Liver (tissue), 9 donors: ENCODE data around the gene SDF4. TPM values are rescaled to one million over a fixed set of nuclear protein-coding genes. Genes with fewer than 3 reads are reported as not detected.

Experiments used
- DNase-seq: peaks from one replicate; pipeline ENCODE4 v3.0.0-alpha.2; 2017; ENCODE audit warnings: low spot score
- H3K27ac ChIP-seq, 2 donors: one replicate each; pipeline ENCODE4 v1.7.0; 2013; ENCODE audit warnings: inconsistent platforms in 2 of 2, low read length in 2 of 2, control low read depth in 1 of 2, low read depth in 1 of 2, mild to moderate bottlenecking in 1 of 2
- H3K27me3 ChIP-seq, 4 donors: one replicate each; pipeline versions ENCODE4 v1.6.1 to v1.7.0; 2013; ENCODE audit warnings: low read length in 3 of 4, inconsistent platforms in 1 of 4, mild to moderate bottlenecking in 1 of 4, moderate library complexity in 1 of 4; ENCODE audit not compliant: control insufficient read depth in 4 of 4, insufficient read depth in 4 of 4
- H3K36me3 ChIP-seq, 4 donors: one replicate each; pipeline versions ENCODE4 v1.6.1 to v1.7.0; 2013; ENCODE audit warnings: low read length in 3 of 4, mild to moderate bottlenecking in 3 of 4, low read depth in 1 of 4, moderate library complexity in 1 of 4; ENCODE audit not compliant: control insufficient read depth in 4 of 4, insufficient read depth in 3 of 4
- H3K4me1 ChIP-seq, 4 donors: one replicate each; pipeline versions ENCODE4 v1.6.1 to v1.7.0; 2013; ENCODE audit warnings: low read length in 3 of 4, mild to moderate bottlenecking in 3 of 4, moderate library complexity in 1 of 4; ENCODE audit not compliant: control insufficient read depth in 4 of 4, insufficient read depth in 4 of 4
- H3K4me3 ChIP-seq, 3 donors: one replicate each; pipeline versions ENCODE4 v1.6.1 to v1.7.0; 2013; ENCODE audit warnings: low read length in 3 of 3, control low read depth in 1 of 3, low read depth in 1 of 3, mild to moderate bottlenecking in 1 of 3
- H3K9ac ChIP-seq, 2 donors: one replicate each; pipeline ENCODE4 v1.7.0; 2013; ENCODE audit warnings: low read length in 2 of 2, mild to moderate bottlenecking in 2 of 2, moderate library complexity in 2 of 2, control low read depth in 1 of 2, low read depth in 1 of 2
- H3K9me3 ChIP-seq, 4 donors: one replicate each; pipeline versions ENCODE4 v1.6.1 to v1.7.0; 2013; ENCODE audit warnings: low read length in 3 of 4; ENCODE audit not compliant: control insufficient read depth in 4 of 4
- EGR1 ChIP-seq, 2 donors: IDR thresholded peaks; 2 replicates each; pipeline ENCODE4 v1.6.1; 2016 to 2018; ENCODE audit warnings: antibody characterized with exemption in 2 of 2, low read depth in 2 of 2
- FOXA2 ChIP-seq: IDR thresholded peaks from 2 replicates; pipeline ENCODE4 v1.6.1; 2016; ENCODE audit warnings: antibody characterized with exemption
- HNF4A ChIP-seq, 2 donors: conservative IDR thresholded peaks; 2 replicates each; pipeline ENCODE4 v1.6.1; 2016; ENCODE audit warnings: antibody characterized with exemption in 2 of 2, mild to moderate bottlenecking in 2 of 2
- HNF4G ChIP-seq: IDR thresholded peaks from 2 replicates; pipeline ENCODE4 v1.6.1; 2016; ENCODE audit warnings: antibody characterized with exemption
- RAD21 ChIP-seq, 2 donors: IDR thresholded peaks; 2 replicates each; pipeline ENCODE4 v1.6.1; 2016; ENCODE audit warnings: antibody characterized with exemption in 2 of 2, mild to moderate bottlenecking in 2 of 2
- RXRA ChIP-seq, 2 donors: IDR thresholded peaks; 2 replicates each; pipeline ENCODE4 v1.6.1; 2017 to 2018; ENCODE audit warnings: antibody characterized with exemption in 2 of 2, mild to moderate bottlenecking in 1 of 2
- TAF1 ChIP-seq: conservative IDR thresholded peaks from 2 replicates; pipeline ENCODE4 v1.6.1; 2016; ENCODE audit warnings: antibody characterized with exemption, mild to moderate bottlenecking
- YY1 ChIP-seq: IDR thresholded peaks from 2 replicates; pipeline ENCODE4 v1.6.1; 2016; ENCODE audit warnings: antibody characterized with exemption, mild to moderate bottlenecking
- WGBS: extraction: QIAGEN DNeasy Blood & Tissue Kit; methylation state at CpG from one replicate; pipeline ENCODE4 v1.1.7; 2013; 5-methylcytosine and 5-hydroxymethylcytosine counted together
- polyA plus RNA-seq, 2 donors: library from polyadenylated mRNA; stranded (reverse) in 1 of 2; unstranded in 1 of 2; fragments of 200-250 nt in 1 of 2; fragments of >200 nt in 1 of 2; fragmentation: Nextera tagmentation in 1 of 2; extraction: Ambion mirVana in 1 of 2; gene quantifications; one replicate each; pipeline versions ENCODE4 v1.2.1 to v1.2.3, GENCODE V29; 2013 to 2015
- total RNA-seq, 2 donors: library from RNA; depleted of rRNA; stranded (reverse); fragments of >200 nt; gene quantifications; one replicate each; pipeline ENCODE4 v1.2.3, GENCODE V29; 2014
- TF ChIP-seq, protein P1 (sequence below): IDR thresholded peaks from 2 replicates; pipeline ENCODE4 v1.6.1; 2016; ENCODE audit warnings: antibody characterized with exemption
- TF ChIP-seq, protein P2 (sequence below): IDR thresholded peaks from 2 replicates; pipeline ENCODE4 v1.6.1; 2016; ENCODE audit warnings: antibody characterized with exemption, mild to moderate bottlenecking
- TF ChIP-seq, protein P3 (sequence below): IDR thresholded peaks from 2 replicates; pipeline ENCODE4 v1.6.1; 2016; ENCODE audit warnings: antibody characterized with exemption
- TF ChIP-seq, protein P4 (sequence below): IDR thresholded peaks from 2 replicates; pipeline ENCODE4 v1.6.1; 2016; ENCODE audit warnings: antibody characterized with exemption
- donor health status: healthy.
- donor health status: healthy.
- donor health status: healthy.
- donor health status: healthy.
- donor health status: healthy.

SDF4 gene
- total and polyA plus RNA-seq, 4 donors = 48.7 to 180 (median 75.9) TPM

DNA sequence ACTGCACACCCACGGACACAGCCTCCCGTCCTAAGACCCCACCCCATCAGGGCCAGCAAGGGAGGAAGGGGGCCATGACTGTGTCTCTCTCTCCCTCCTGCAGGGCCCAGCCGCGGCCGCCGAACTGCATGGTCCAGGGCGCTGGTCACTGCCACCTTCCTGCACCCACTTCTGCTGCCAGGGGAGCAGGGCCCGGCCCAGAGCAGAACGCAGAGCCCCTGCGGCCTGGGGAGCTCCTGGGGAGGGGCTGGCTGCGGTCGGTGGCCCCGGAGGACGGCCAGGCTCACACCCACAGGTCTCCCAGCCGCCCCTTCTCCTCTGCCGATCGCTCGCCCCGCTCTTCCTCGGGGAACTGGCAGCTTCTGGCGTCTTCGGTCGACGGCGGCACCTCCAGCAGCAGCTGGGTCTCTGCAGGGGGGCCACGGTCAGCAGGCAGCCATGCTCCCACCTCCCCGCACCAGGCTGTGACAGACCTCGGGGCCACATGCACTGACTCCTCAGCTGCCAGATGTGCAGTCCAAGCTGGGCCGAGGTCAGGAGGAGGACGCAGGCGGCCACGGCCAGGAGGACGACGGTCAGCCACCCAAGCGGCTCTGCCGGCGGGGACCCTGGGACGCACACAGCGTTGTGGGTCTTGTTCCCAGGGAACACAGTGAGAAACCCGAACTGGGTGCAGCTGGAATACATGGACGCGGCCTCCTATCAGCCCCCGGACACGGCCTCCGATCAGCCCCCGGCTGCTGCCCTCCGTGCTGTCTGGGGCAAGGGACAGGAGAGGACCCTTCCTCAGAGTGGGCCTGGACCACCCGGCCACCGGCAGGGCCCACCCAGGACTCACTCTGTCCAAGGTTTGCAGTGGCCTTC is 28.0 kb downstream of the SDF4 start (continued):
- TF ChIP-seq, protein P1, sequence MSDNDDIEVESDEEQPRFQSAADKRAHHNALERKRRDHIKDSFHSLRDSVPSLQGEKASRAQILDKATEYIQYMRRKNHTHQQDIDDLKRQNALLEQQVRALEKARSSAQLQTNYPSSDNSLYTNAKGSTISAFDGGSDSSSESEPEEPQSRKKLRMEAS = no peak
- no peak for TF ChIP-seq TAF1

DNA sequence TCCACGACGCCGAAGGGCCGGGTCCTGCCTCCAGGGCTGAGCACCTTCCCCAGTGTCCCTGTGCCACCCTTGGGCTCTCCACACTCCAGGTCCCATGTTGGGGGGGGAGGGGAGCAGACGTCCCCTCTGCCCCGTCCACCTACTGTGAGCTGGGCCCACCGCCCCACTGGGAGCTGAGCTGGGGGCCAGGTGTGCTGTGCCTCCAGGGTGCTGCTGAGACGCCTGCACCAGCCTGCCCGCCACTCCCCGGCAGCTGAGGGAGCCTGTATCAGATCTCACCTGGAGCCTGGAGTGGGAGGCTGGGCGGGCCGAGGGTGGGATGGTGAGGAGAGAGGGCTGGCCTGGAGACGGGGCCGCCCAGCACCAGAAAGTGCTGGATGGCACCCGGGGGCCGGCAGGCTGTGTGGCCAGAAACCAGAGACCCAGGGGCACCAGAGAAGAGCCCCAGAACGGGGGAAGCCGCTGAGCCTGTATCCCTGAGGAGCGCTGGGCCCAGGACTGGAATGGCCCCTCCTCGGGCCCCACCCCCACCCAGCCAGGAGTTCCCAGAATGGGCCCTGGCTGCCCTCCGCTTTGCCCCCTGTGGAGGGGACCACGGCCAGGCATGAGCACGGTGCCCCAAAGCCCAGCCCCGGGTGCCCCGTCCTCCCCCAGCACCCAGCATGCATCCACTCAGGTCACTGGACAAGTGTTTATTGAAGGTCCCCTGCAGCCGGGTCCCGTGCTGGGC is 28.8 kb downstream of the SDF4 start:
- H3K4me3 ChIP-seq = no peak overlapping the region
- DNase-seq = no peak
- peaks cover 0 to 8% (median 0%) of the 10 kb centered on the region in 4 donors for H3K27me3 ChIP-seq
- H3K9me3 ChIP-seq = no peaks in the 10 kb centered on the region
- peaks cover 0 to 9% (median 4%) of the 10 kb centered on the region in 4 donors for H3K4me1 ChIP-seq
- H3K36me3 ChIP-seq = no peaks in the 10 kb centered on the region
- no peak overlapping the region for H3K27ac ChIP-seq
- TF ChIP-seq RAD21 (IDR thresholded peaks at IDR 0.05) = no peak
- TF ChIP-seq, protein P2, sequence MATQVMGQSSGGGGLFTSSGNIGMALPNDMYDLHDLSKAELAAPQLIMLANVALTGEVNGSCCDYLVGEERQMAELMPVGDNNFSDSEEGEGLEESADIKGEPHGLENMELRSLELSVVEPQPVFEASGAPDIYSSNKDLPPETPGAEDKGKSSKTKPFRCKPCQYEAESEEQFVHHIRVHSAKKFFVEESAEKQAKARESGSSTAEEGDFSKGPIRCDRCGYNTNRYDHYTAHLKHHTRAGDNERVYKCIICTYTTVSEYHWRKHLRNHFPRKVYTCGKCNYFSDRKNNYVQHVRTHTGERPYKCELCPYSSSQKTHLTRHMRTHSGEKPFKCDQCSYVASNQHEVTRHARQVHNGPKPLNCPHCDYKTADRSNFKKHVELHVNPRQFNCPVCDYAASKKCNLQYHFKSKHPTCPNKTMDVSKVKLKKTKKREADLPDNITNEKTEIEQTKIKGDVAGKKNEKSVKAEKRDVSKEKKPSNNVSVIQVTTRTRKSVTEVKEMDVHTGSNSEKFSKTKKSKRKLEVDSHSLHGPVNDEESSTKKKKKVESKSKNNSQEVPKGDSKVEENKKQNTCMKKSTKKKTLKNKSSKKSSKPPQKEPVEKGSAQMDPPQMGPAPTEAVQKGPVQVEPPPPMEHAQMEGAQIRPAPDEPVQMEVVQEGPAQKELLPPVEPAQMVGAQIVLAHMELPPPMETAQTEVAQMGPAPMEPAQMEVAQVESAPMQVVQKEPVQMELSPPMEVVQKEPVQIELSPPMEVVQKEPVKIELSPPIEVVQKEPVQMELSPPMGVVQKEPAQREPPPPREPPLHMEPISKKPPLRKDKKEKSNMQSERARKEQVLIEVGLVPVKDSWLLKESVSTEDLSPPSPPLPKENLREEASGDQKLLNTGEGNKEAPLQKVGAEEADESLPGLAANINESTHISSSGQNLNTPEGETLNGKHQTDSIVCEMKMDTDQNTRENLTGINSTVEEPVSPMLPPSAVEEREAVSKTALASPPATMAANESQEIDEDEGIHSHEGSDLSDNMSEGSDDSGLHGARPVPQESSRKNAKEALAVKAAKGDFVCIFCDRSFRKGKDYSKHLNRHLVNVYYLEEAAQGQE = no peak
- TF ChIP-seq, protein P3, sequence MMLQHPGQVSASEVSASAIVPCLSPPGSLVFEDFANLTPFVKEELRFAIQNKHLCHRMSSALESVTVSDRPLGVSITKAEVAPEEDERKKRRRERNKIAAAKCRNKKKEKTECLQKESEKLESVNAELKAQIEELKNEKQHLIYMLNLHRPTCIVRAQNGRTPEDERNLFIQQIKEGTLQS = no peak
- TF ChIP-seq RXRA (IDR thresholded peaks at IDR 0.05) = no peak
- no peak for TF ChIP-seq EGR1 (IDR thresholded peaks at IDR 0.05; ENCODE audit: low read depth in 2 of 2)
- TF ChIP-seq, protein P4, sequence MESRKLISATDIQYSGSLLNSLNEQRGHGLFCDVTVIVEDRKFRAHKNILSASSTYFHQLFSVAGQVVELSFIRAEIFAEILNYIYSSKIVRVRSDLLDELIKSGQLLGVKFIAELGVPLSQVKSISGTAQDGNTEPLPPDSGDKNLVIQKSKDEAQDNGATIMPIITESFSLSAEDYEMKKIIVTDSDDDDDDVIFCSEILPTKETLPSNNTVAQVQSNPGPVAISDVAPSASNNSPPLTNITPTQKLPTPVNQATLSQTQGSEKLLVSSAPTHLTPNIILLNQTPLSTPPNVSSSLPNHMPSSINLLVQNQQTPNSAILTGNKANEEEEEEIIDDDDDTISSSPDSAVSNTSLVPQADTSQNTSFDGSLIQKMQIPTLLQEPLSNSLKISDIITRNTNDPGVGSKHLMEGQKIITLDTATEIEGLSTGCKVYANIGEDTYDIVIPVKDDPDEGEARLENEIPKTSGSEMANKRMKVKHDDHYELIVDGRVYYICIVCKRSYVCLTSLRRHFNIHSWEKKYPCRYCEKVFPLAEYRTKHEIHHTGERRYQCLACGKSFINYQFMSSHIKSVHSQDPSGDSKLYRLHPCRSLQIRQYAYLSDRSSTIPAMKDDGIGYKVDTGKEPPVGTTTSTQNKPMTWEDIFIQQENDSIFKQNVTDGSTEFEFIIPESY = no peak
- TF ChIP-seq FOXA2 = no peak
- TF ChIP-seq, protein P1 = no peak
- no peak for TF ChIP-seq HNF4A (conservative IDR thresholded peaks at IDR 0.05)
- no peak for TF ChIP-seq YY1
- TF ChIP-seq HNF4G = no peak
- 59% methylated on average over 27 of the region's 27 CpGs for WGBS
- H3K9ac ChIP-seq = no peak overlapping the region
